DOHH2 (cell line): Measurements from ENCODE around the gene EDAR.

ENCODE experiments used
- EZH2phosphoT487 ChIP-seq: fragments of 200-600 bp; sonication (generic); IDR thresholded peaks from 2 replicates; pipeline ENCODE4 v1.6.1; 2017; ENCODE audit warnings: borderline replicate concordance, mild to moderate bottlenecking, antibody characterized with exemption, low read length, moderate library complexity, mixed read lengths
- TF ChIP-seq, protein P1 (sequence below): fragments of 200-600 bp; sonication (generic); IDR thresholded peaks from one replicate; pipeline ENCODE4 v1.5.1; 2014; ENCODE audit warnings: antibody characterized with exemption, mild to moderate bottlenecking, low read depth, low read length; ENCODE audit not compliant: poor library complexity, severe bottlenecking

DNA sequence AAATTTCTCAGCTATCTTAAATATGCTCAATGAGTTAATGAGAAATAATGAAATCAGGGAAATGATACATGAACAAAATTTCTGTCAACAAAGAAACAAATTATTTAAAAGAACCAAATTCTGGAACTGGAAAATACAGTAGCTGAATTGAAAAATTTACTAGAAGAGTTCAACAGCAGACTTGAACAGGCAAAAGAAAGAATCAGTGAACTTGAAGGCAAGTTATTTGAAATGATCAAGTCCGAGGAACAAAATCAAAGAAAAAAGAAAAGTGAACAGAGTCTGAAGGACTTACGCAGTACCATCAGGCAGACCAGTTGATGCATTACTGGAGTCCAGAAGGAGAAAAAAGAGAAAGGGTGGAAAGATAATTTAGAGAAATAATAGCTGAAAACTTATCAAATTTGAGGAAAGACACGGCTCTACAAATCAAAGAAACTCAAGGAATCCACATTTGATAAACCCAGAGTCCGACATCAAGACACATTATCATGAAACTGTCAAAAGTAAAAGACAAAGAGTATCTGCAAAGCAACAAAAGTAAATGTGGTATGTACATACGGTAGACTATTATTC, 118.9 kb downstream of the EDAR start:
- no peak for TF ChIP-seq EZH2phosphoT487
- TF ChIP-seq, protein P1, sequence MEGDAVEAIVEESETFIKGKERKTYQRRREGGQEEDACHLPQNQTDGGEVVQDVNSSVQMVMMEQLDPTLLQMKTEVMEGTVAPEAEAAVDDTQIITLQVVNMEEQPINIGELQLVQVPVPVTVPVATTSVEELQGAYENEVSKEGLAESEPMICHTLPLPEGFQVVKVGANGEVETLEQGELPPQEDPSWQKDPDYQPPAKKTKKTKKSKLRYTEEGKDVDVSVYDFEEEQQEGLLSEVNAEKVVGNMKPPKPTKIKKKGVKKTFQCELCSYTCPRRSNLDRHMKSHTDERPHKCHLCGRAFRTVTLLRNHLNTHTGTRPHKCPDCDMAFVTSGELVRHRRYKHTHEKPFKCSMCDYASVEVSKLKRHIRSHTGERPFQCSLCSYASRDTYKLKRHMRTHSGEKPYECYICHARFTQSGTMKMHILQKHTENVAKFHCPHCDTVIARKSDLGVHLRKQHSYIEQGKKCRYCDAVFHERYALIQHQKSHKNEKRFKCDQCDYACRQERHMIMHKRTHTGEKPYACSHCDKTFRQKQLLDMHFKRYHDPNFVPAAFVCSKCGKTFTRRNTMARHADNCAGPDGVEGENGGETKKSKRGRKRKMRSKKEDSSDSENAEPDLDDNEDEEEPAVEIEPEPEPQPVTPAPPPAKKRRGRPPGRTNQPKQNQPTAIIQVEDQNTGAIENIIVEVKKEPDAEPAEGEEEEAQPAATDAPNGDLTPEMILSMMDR, result no peak
